Astrocyte (in vitro differentiated cells and primary cell): ENCODE measurements around the gene ANKRD44. TPM values are rescaled to one million over a fixed set of nuclear protein-coding genes. Genes with fewer than 3 reads are reported as not detected.

Experiments used
- DNase-seq: peaks from one replicate; pipeline ENCODE4 v3.0.0-alpha.2; 2010; ENCODE audit warnings: low read depth
- FAIRE-seq: peaks from 2 replicates; lab custom pipeline; 2011; peaks lifted over from hg19 to GRCh38; lab: Jason Lieb, UNC
- H2AFZ ChIP-seq: 2 replicates; pipeline ENCODE4 v1.6.0; 2012; ENCODE audit warnings: low read depth, low read length, inconsistent platforms
- H3K27ac ChIP-seq: 2 replicates; pipeline ENCODE4 v1.5.1; 2011; ENCODE audit warnings: low read depth, low read length, inconsistent platforms
- H3K27me3 ChIP-seq: 2 replicates; pipeline ENCODE4 v1.6.0; 2011; ENCODE audit warnings: low read length, inconsistent platforms; ENCODE audit not compliant: insufficient read depth
- H3K36me3 ChIP-seq: 2 replicates; pipeline ENCODE4 v1.5.1; 2011; ENCODE audit warnings: low read length, inconsistent platforms; ENCODE audit not compliant: insufficient read depth
- H3K4me1 ChIP-seq: 2 replicates; pipeline ENCODE4 v1.5.1; 2011; ENCODE audit warnings: low read length, inconsistent platforms; ENCODE audit not compliant: insufficient read depth
- H3K4me2 ChIP-seq: 2 replicates; pipeline ENCODE4 v1.6.0; 2012; ENCODE audit warnings: low read length, inconsistent platforms
- H3K4me3 ChIP-seq: 2 replicates; pipeline ENCODE4 v1.5.1; 2011; ENCODE audit warnings: low read depth, mild to moderate bottlenecking, low read length, inconsistent platforms; ENCODE audit not compliant: insufficient read depth
- H3K79me2 ChIP-seq: 2 replicates; pipeline ENCODE4 v1.6.0; 2012; ENCODE audit warnings: mild to moderate bottlenecking, low read length, inconsistent platforms; ENCODE audit not compliant: insufficient read depth
- H3K9ac ChIP-seq: 2 replicates; pipeline ENCODE4 v1.6.0; 2012; ENCODE audit warnings: mild to moderate bottlenecking, low read length, inconsistent platforms
- H3K9me3 ChIP-seq: 2 replicates; pipeline ENCODE4 v1.5.1; 2012; ENCODE audit warnings: low read depth, mild to moderate bottlenecking, low read length, inconsistent platforms; ENCODE audit not compliant: insufficient read depth
- H4K20me1 ChIP-seq: 2 replicates; pipeline ENCODE4 v1.6.0; 2012; ENCODE audit warnings: low read length, inconsistent platforms; ENCODE audit not compliant: insufficient read depth
- H3K27ac Mint-ChIP-seq: one replicate; pipeline ENCODE4 v1.8.0; 2021; ENCODE audit warnings: mild to moderate bottlenecking, mixed read lengths; ENCODE audit not compliant: unreplicated experiment
- H3K27me3 Mint-ChIP-seq: one replicate; pipeline ENCODE4 v1.8.0; 2021; ENCODE audit warnings: low read depth, mixed read lengths; ENCODE audit not compliant: unreplicated experiment
- H3K36me3 Mint-ChIP-seq: one replicate; pipeline ENCODE4 v1.8.0; 2021; ENCODE audit warnings: low read depth, mixed read lengths; ENCODE audit not compliant: unreplicated experiment
- H3K4me1 Mint-ChIP-seq: one replicate; pipeline ENCODE4 v1.8.0; 2021; ENCODE audit warnings: low read depth, mixed read lengths; ENCODE audit not compliant: unreplicated experiment
- H3K4me3 Mint-ChIP-seq: one replicate; pipeline ENCODE4 v1.8.0; 2021; ENCODE audit warnings: mild to moderate bottlenecking, moderate library complexity, mixed read lengths; ENCODE audit not compliant: unreplicated experiment
- H3K9me3 Mint-ChIP-seq: one replicate; pipeline ENCODE4 v1.8.0; 2021; ENCODE audit warnings: mild to moderate bottlenecking, mixed read lengths; ENCODE audit not compliant: unreplicated experiment
- CTCF ChIP-seq: IDR thresholded peaks from 2 replicates; pipeline ENCODE4 v1.5.1; 2011; ENCODE audit warnings: low read depth, mild to moderate bottlenecking, inconsistent platforms, low read length, moderate library complexity; ENCODE audit not compliant: insufficient read depth
- EZH2 ChIP-seq: IDR thresholded peaks from 2 replicates; pipeline ENCODE4 v1.6.1; 2012; ENCODE audit warnings: mild to moderate bottlenecking, low read length, inconsistent platforms; ENCODE audit not compliant: insufficient read depth
- total RNA-seq: library from RNA; stranded (reverse); gene quantifications from 2 replicates; pipeline ENCODE4 v1.2.1, GENCODE V29; 2021

ANKRD44 gene
- total RNA-seq, 1 donor from 2014 or later: 7.2 TPM

DNA sequence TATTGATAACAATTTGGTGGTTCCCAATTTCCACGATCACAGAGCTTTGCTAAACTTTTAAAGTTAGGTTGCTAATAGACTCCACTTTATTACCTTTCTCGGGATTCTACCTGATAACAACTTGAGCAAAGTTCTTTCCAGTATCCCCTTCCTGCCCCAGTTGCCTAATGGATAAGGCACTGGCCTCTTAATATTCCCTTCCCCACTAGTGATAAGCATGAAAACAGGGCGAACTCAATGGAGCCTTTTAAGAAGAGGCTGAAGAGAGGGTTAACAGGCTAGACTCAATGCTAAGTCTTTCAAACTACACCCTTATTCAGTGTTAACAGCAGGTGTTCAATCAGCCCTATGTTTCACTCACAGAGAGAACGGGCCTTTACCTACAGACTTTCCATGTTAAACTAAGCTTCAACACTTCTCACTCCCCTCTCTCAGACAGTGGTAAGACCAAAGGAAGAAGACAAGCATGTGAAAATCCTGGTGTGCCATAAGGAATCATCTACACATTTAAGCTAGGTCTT lies 75.8 kb downstream of the ANKRD44 start:
- Histone ChIP-seq H3K4me3 (no peak overlapping the region), H2AFZ (no peak overlapping the region), H3K9me3 (no peaks in the 10 kb centered on the region), H3K4me2 (no peak overlapping the region), H3K27ac (no peak overlapping the region), H3K9ac (no peak overlapping the region), H3K27me3 (no peaks in the 10 kb centered on the region), H3K4me1 (no peaks in the 10 kb centered on the region), H3K79me2 (no peaks in the 10 kb centered on the region), H3K36me3 (no peaks in the 10 kb centered on the region), H4K20me1 (no peaks in the 10 kb centered on the region)
- H3K4me3 Mint-ChIP-seq: no peak overlapping the region
- H3K36me3 Mint-ChIP-seq: no peaks in the 10 kb centered on the region
- TF ChIP-seq EZH2 (no peak), CTCF (no peak)
- no peak overlapping the region for H3K27ac Mint-ChIP-seq
- no peaks in the 10 kb centered on the region for H3K9me3 Mint-ChIP-seq
- no peak for DNase-seq
- H3K27me3 Mint-ChIP-seq: no peaks in the 10 kb centered on the region
- FAIRE-seq: no peak
- H3K4me1 Mint-ChIP-seq: peaks cover 5% of the 10 kb centered on the region

- no peaks in the 10 kb centered on the region for H3K27me3 Mint-ChIP-seq
- Histone ChIP-seq H3K4me2 (no peak overlapping the region), H3K4me3 (no peak overlapping the region), H3K4me1 (no peaks in the 10 kb centered on the region), H3K9ac (no peak overlapping the region), H2AFZ (no peak overlapping the region), H3K9me3 (no peaks in the 10 kb centered on the region), H3K79me2 (no peaks in the 10 kb centered on the region), H4K20me1 (no peaks in the 10 kb centered on the region), H3K27me3 (no peaks in the 10 kb centered on the region), H3K36me3 (no peaks in the 10 kb centered on the region), H3K27ac (no peak overlapping the region)
- TF ChIP-seq EZH2 (no peak), CTCF (no peak)
- peaks cover 6% of the 10 kb centered on the region for H3K4me1 Mint-ChIP-seq
- DNase-seq: no peak
- no peak for FAIRE-seq
- no peak overlapping the region for H3K27ac Mint-ChIP-seq
- H3K4me3 Mint-ChIP-seq: no peak overlapping the region
- H3K36me3 Mint-ChIP-seq: no peaks in the 10 kb centered on the region
- no peaks in the 10 kb centered on the region for H3K9me3 Mint-ChIP-seq
Measured at GRCh38 chr2:197233473-197233872, 77.1 kb downstream of the ANKRD44 start.

GRCh38 chr2:197232010-197232409 lies 78.6 kb downstream of the ANKRD44 start:
- no peaks in the 10 kb centered on the region for H3K9me3 Mint-ChIP-seq
- no peak overlapping the region for H3K4me3 Mint-ChIP-seq
- FAIRE-seq (no peak), DNase-seq (no peak)
- H3K79me2 ChIP-seq: no peaks in the 10 kb centered on the region
- no peak overlapping the region for H2AFZ ChIP-seq
- H4K20me1 ChIP-seq: no peaks in the 10 kb centered on the region
- H3K36me3 Mint-ChIP-seq: no peaks in the 10 kb centered on the region
- H3K36me3 ChIP-seq: no peaks in the 10 kb centered on the region
- H3K27ac ChIP-seq: no peak overlapping the region
- no peaks in the 10 kb centered on the region for H3K27me3 Mint-ChIP-seq
- H3K9me3 ChIP-seq: no peaks in the 10 kb centered on the region
- no peak overlapping the region for H3K9ac ChIP-seq
- H3K27me3 ChIP-seq: no peaks in the 10 kb centered on the region
- no peak overlapping the region for H3K27ac Mint-ChIP-seq
- H3K4me1 Mint-ChIP-seq: peaks cover 6% of the 10 kb centered on the region
- no peak overlapping the region for H3K4me2 ChIP-seq
- no peak for TF ChIP-seq EZH2
- no peak overlapping the region for H3K4me3 ChIP-seq
- no peaks in the 10 kb centered on the region for H3K4me1 ChIP-seq
